ENCODE data around the gene PLEKHG7.

DNA sequence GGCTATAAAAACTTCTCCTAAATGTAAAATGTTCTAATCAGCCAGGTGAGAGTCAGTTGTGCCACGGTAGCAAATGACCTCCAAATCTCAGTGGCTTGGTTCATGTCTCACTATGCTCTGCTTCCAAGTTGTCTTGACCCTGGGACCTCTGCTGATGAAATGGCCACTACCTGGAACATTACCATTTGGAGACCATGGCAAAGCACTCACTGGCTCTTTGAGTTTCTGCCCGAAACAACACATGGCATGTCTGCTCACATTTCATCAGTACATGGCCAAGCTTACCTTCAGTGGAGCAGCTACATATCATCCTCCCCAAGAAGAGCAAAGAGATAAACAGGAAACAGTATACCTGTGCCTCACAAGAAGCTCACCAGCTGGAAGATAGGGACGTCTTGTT lies 40.2 kb downstream of the PLEKHG7 start:
- TF ChIP-seq, protein P1, sequence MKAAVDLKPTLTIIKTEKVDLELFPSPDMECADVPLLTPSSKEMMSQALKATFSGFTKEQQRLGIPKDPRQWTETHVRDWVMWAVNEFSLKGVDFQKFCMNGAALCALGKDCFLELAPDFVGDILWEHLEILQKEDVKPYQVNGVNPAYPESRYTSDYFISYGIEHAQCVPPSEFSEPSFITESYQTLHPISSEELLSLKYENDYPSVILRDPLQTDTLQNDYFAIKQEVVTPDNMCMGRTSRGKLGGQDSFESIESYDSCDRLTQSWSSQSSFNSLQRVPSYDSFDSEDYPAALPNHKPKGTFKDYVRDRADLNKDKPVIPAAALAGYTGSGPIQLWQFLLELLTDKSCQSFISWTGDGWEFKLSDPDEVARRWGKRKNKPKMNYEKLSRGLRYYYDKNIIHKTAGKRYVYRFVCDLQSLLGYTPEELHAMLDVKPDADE (IDR thresholded peaks at IDR 0.05) = no peak
- TF ChIP-seq POLR2AphosphoS5 (IDR thresholded peaks at IDR 0.05; ENCODE audit: low read depth) = no peak
- TF ChIP-seq CREB1 (CRISPR knock-in tag; IDR thresholded peaks at IDR 0.05; ENCODE audit: low read depth) = no peak
- TF ChIP-seq EZH2 (IDR thresholded peaks at IDR 0.05; ENCODE audit: low read depth, unreplicated experiment) = no peak
- no peak for TF ChIP-seq CTCF (conservative IDR thresholded peaks at IDR 0.05; ENCODE audit: low read depth in 2 of 2)
- no peak for TF ChIP-seq STAT1 (IDR thresholded peaks at IDR 0.05; ENCODE audit: unreplicated experiment)
- TF ChIP-seq, protein P2, sequence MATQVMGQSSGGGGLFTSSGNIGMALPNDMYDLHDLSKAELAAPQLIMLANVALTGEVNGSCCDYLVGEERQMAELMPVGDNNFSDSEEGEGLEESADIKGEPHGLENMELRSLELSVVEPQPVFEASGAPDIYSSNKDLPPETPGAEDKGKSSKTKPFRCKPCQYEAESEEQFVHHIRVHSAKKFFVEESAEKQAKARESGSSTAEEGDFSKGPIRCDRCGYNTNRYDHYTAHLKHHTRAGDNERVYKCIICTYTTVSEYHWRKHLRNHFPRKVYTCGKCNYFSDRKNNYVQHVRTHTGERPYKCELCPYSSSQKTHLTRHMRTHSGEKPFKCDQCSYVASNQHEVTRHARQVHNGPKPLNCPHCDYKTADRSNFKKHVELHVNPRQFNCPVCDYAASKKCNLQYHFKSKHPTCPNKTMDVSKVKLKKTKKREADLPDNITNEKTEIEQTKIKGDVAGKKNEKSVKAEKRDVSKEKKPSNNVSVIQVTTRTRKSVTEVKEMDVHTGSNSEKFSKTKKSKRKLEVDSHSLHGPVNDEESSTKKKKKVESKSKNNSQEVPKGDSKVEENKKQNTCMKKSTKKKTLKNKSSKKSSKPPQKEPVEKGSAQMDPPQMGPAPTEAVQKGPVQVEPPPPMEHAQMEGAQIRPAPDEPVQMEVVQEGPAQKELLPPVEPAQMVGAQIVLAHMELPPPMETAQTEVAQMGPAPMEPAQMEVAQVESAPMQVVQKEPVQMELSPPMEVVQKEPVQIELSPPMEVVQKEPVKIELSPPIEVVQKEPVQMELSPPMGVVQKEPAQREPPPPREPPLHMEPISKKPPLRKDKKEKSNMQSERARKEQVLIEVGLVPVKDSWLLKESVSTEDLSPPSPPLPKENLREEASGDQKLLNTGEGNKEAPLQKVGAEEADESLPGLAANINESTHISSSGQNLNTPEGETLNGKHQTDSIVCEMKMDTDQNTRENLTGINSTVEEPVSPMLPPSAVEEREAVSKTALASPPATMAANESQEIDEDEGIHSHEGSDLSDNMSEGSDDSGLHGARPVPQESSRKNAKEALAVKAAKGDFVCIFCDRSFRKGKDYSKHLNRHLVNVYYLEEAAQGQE (IDR thresholded peaks at IDR 0.05; ENCODE audit: unreplicated experiment) = no peak
- TF ChIP-seq EZH2phosphoT487 (IDR thresholded peaks at IDR 0.05; ENCODE audit: unreplicated experiment) = no peak
- no peak for TF ChIP-seq ZNF114 (CRISPR knock-in tag; IDR thresholded peaks at IDR 0.05)
- TF ChIP-seq NANOG (IDR thresholded peaks at IDR 0.05; ENCODE audit: borderline replicate concordance) = no peak
